LoVo (cell line): ENCODE measurements around the gene TSGA10IP.
A peak's percentile ranks its signal among the peaks of the same experiment; 100 is the strongest.
"Not testable (repeated sequence)": the region's sequence is repeated elsewhere in the genome, so short reads cannot be mapped to it uniquely, and the experiment has no call there.

Source experiments
- DNase-seq: peaks from one replicate; pipeline ENCODE4 v3.0.0-alpha.2; 2016; ENCODE audit warnings: low spot score

The TSGA10IP gene

DNA sequence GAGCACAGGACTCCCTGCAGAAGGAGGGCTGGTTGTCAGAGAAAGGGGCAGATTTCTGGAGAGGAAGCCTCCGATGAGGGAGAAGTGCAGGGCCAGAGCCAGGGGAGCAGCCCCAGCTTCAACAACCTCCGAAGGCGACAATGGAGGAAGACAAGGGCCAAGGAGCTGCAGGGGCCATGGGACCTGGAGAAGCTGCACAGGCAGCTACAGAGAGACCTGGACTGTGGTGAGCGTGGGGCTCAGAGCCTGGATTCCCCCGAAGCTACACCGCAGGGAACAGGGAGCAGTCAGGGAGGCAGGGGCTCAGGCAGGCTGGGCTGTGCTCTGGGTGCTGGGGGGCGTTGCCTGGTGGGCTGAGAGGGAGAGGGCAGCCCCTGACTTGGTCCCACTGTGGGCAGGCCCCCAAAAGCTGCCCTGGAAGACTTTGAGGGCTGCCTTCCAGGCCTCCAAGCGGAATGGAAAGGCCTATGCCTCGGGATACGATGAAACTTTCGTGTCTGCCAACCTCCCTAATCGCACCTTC, 2.4 kb downstream of the TSGA10IP start:
- no peak for DNase-seq

DNA sequence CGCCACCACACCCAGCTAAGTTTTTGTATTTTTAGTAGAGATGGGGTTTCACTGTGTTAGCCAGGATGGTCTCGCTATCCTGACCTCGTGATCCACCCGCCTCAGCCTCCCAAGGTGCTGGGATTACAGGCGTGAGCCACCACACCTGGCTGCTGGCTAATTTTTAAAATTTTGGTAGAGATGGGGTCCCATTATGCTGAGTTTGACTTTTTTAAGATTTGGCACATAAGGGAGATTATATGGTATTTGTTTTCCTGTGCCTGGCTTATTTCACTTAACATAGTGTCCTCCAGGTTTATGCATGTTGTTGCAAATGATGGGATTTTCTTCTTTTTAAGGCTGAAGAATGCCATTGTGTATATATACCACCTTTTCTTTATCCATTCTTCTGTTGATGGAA, 5.4 kb downstream of the TSGA10IP start:
- DNase-seq = not testable (repeated sequence)

DNA sequence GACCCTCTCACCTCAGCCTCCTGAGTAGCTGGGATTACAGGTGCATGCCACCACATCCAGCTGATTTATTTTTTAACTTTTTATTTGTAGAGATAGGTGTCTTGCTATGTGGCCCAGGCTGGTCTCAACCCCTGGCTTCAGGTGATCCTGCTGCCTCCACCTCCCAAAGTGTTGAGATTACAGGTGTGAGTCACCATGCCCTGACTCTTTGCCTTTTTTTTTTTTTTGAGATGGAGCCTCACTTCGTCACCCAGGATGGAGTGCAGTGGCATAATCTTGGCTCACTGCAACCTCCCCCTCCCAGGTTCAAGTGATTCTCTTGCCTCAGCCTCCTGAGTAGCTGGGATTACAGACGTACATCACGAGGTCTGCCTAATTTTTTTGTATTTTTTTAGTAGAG, 6.4 kb downstream of the TSGA10IP start:
- not testable (repeated sequence) for DNase-seq

DNA sequence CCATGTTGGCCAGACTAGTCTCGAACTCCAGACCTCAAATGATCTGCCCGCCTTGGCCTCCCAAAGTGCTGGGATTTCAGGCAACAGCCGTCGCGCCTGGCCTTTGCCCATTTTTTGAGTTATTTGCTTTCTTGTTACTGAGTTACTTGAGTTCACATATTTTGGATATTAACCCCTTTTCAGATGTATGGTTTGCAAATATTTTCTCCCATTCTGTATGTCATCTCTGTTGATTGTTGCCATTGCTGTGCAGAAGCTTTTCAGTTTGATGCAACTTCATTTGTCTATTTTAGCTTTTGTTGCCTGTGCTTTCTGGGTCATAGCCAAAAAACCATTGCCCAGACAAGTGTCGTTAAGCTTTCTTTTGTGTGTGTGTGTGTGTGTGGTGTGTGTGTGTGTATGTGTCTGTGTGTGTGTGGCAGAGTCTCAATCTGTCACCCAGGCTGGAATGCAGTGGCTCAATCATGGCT, 6.8 kb downstream of the TSGA10IP start:
- DNase-seq = no peak

DNA sequence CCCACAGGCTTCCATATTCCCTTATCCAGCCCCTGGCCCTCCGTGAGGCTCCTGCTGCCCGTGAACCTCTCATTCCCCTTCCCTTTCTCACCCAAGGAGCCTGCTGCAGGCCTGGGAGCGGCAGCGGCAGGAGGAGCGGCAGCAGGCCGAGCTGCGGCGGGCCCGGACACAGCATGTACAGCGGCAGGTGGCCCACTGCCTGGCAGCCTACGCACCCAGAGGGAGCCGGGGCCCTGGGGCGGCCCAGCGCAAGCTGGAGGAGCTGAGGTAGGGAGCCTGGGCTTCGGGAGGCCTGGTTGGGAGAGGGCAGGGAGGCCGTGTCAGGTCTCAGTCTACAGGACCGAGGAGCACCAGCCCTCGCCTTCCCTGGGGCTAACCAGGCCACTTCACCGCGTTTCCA, 8.2 kb downstream of the TSGA10IP start:
- DNase-seq = no peak

DNA sequence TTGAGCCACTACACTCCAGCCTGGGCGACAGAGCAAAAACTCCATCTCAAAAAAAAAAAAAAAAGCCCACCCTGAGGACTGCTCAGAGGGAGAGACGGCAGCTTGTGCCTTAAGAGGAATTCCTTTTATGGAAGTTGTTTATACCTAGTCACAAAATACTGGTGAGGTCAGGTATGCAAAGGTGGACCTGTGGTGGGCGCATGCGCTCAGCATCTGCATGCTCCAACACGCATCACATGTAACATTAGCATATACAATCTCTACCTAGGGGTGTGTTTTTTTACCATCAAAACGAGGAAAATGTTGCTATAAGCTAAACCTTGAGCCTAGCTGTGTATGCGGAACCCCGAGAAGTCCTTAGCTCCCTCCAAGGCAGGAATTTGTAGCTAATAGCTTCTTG, 9.5 kb downstream of the TSGA10IP start:
- DNase-seq = no peak

DNA sequence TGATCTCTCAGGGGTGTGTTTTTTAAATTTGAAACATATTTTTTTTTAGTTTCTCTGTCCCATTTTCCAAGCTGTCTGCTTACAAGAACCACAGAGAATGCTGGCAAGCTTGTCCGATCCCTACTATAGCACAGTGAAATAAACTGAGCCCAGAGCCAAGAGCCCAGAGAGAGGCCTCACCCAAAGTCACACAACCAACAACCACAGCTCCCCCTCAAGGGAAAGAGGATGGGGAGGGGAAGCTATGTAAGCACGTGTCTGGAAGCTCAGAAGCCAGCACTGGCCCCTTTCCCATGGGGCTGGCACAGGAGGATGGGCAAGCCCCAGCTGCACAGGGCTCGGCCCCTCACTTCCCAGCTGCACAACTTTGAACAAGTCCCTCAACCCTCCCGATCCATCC, 13.0 kb downstream of the TSGA10IP start:
- no peak for DNase-seq

DNA sequence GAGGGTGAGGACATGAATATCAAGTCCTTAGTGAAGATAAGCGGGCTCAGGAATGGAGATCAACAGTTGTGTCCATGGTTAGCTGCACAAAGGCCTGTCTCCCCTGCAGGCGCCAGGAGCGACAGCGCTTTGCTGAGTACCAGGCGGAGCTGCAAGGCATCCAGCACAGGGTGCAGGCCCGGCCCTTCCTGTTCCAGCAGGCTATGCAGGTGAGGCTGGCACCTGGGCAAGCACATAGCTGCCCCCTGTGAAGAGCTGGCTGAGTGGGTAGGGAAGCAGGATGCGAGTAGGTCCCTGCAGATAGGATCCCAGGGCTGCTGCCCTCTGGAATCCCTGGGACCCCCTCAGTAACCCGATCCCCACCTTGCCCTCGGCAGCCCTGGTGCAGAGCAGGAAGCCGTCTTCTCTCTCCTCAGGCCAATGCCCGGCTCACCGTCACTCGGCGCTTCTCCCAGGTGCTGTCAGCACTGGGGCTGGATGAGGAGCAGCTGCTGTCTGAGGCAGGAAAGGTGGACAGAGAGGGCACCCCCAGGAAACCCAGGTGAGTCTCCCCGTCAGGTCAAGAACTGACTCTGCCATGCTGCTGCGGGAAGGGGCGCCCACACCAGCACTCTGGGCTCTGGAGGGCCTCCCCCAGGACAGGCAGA, 13.6 kb downstream of the TSGA10IP start:
- no peak for DNase-seq

DNA sequence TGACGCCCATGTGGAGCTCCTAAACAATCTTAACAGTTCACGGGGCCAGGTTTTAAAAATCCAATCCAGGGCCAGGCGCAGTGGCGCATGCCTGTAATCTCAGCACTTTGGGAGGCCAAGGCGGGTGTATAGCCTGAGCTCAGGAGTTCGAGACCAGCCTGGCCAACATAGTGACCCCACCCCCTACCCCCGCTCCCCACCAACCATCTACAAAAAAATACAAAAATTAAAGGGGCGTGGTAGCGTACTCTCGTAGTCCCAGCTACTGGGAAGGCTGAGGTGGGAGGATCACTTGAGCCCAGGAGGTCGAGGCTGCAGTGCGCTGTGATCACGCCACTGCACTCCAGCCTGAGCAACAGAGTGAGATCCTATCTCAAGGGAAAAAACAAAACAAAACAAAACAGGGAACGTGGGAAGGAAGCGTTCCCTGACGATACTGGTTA, 15.6 kb downstream of the TSGA10IP start:
- DNase-seq = no peak

DNA sequence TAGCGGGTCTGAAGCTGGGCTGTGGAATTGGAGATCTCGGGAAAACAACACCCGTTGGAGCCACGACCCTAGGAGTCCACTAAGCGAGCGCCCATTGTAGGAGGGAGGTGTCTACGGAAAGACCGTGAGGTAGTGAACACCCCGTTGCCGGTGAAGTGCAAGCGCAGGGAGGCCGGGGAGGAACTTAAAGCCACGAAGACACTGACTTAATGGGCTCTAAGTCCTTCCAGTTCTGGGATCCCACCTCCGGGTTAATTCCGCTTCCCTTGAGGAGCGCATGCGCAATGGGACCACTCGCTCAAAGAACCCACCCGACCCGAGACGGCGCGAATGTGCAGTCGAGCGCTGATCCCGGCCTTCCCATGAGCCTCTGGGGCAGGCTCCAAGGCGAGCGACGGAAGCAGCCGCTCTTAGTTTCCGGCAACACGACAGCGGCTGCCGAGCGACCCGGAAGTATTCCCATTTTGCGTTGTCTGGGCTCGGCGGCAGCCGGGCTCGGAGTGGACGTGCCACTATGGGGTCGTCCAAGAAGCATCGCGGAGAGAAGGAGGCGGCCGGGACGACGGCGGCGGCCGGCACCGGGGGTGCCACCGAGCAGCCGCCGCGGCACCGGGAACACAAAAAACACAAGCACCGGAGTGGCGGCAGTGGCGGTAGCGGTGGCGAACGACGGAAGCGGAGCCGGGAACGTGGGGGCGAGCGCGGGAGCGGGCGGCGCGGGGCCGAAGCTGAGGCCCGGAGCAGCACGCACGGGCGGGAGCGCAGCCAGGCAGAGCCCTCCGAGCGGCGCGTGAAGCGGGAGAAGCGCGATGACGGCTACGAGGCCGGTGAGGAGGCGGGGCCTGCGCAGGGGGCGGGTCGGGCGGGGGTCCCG, 16.2 kb downstream of the TSGA10IP start, which contains the start of gene SART1:
TSS of gene SART1 (plus strand) at position 468 of the 874 bp plus-strand sequence. CDS start at position 515, 47 bp downstream.
- peak; percentile 99 for DNase-seq

DNA sequence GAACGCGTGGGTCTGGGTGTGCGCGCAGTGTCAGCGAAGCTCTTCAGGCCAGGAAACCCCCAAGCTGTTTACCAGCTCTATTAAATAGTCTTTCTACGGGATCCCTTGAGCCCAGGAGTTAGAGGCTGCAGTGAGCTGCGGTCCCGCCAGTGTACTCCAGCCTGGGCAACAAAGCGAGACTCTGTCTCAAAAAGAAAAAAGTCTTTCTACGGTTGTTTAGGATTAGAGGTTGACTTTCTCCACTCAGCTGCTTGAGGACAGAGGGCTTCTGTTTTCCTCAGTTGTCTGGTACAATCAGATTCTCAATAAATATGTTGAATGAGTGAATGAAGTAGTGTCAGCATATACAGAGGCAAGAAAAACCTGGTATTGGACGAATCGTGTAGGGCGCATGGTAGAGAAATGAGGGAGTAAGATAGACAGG, 16.9 kb downstream of the TSGA10IP start:
- no peak for DNase-seq

DNA sequence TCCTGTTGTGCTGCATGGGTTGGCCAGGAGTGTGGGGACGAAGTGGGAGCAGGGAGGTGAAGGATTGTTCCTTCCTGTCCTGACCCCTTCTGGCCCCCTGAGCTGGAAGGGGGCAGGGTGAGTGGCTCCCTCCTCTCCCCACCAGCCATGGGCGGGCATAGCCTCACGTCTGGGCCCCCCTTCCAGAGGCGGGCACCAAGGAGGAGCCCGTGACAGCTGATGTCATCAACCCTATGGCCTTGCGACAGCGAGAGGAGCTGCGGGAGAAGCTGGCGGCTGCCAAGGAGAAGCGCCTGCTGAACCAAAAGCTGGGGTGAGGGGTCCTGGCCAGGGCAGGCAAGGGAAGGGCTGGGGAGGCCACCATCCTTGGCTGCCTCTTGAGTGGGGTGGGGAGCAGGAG, 19.6 kb downstream of the TSGA10IP start:
- DNase-seq = no peak

DNA sequence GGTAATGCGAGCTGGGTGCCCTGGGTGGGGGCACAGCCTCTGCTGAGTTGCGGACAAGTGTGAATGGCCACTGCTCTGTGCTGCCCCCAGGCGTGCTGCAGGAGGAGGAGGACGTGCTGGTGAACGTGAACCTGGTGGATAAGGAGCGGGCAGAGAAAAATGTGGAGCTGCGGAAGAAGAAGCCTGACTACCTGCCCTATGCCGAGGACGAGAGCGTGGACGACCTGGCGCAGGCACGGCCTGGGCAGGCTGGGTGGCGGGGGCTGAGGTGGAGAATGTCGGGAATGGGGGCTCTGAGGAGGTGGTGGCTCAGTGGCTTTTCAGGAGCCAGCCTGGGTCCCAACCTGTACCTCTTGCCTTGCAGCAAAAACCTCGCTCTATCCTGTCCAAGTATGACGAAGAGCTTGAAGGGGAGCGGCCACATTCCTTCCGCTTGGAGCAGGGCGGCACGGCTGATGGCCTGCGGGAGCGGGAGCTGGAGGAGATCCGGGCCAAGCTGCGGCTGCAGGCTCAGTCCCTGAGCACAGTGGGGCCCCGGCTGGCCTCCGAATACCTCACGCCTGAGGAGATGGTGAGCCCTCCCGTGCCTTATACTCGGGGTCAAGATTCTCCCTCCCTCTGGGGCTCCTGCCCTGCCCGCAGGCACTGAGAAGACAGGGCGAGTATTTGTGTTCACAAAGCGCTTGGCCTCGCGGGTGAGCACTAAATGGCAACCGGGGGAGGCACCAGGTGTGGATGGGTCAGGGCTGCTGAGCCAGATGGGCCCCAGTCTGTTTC, 20.9 kb downstream of the TSGA10IP start:
- DNase-seq = no peak

DNA sequence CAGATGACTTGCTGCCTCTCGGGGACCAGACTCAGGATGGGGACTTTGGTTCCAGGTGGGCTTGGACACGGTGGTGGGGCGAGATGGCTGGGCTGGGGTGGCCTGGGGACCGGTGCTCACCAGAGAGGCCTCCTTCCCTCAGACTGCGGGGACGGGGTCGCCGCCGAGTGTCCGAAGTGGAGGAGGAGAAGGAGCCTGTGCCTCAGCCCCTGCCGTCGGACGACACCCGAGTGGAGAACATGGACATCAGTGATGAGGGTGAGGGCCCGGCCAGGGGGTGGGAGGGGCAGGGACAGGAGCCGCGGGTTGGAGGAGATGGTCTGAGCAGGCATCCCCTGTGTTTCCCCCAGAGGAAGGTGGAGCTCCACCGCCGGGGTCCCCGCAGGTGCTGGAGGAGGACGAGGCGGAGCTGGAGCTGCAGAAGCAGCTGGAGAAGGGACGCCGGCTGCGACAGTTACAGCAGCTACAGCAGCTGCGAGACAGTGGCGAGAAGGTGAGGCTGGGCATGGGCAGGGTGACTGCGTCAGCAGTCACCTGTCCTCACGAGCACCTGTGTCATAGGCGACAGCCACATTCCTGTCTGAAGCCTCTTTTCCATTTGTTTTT, 22.2 kb downstream of the TSGA10IP start:
- no peak for DNase-seq

DNA sequence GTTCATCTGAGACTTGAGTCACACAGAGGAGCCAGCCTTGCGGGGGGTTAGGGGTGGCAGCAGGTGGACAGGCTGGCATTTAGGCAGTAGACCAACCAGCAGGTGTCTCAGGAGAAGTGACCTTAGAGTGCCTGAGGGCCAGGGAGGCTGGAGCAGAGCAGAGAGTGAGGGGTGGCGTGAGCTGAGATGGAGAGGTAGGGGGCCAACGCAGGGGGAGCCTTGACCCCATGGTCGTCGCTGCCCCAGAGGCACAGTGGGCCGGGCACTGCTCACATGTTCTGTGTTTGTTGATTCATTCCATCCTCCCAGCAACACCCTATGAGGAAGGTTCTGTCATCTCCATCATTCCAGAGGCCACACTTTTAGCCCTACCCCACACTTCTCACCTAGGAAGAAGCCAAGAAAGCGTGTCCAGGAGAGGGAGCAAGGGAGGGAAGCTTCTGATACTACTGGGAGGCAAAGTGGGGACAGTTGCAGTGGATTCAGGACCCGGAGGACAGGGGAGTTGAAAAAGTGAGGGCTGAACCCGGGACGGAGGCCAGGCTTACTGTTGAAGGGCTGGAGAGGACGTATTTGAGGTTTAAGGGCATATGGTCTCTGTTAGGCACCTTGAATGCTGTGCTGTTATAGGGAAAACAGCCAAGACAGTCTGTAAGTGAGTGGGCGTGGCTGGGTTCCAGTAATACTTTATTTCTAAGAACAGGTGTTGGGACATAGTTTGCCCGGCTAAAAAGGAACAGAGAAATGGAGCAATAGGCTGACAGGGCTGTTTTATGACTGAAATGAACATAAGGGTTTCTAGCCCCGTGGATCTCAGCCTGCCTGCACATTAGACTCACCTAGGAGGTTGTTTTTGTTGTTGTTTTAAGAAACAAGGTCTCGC, 23.6 kb downstream of the TSGA10IP start:
- no peak for DNase-seq

DNA sequence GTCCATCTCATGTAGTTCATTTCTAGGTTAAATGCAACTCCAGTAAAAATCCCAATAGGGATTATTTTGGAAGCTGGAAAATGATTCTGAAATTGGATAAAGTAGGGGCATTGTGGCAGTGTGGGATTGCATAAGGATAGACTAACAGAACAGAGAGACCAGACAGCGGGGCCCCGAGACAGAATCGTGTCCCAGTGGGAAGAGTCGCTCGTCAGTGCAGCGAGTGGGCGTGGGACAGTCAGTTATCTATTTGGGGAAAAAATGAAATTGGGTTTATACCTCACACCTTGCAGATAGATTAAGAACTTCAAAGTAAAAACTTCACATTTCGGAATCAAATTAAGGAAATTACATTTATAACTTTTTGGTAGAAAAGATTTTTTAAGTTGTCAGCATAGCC, 26.8 kb downstream of the TSGA10IP start:
- DNase-seq = no peak

DNA sequence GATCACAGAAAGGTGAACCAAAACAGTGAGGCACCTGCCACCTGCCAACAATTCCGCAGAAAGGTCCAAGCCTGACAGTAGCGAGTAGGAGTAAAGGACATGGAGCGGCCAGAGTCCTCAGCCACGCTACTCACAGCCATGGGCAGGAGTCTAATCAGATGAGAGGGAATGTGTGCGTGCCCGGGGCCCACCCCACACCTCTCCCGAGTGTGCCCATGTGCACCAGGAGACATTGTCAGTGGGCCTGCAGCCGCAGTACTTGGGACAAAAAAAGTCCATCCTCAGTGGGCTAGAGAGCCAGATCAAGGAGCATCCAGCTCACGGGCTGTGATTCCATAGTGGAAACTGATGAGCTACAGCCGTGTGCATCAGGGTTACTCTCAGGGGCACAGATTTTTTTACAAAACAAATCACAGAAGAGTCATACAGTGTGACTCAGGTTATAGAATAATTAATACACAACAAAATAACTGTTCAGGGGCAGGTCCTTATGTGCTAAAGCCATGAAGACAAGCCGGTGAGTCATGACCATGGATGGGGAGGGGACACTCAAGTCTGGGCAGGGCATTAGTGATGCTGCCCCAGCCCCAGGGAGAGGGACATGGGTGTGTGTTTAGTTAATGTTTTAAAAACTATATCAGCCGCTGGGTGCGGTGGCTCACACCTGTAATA, 28.3 kb downstream of the TSGA10IP start:
- no peak for DNase-seq

DNA sequence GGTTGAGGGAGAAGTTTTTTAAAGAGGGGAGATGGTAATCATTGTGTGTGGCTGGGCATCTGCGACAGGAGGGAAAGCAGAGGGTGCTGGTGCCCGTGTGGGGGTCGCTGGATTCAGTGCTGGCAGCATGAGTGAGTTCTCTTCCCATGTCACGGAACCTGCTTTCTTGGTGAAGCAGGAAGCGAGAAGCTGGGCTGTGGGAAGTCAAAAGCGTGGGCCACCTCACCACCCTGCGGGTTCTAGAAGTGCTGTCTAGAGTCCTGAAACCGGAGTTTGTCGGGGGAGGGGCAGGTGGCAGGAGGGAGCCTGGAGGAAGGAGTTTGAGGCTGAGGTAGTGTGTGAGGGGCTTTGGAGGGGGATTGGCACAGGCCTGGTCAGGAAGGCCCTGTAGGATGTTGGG, 30.5 kb downstream of the TSGA10IP start:
- DNase-seq = no peak

DNA sequence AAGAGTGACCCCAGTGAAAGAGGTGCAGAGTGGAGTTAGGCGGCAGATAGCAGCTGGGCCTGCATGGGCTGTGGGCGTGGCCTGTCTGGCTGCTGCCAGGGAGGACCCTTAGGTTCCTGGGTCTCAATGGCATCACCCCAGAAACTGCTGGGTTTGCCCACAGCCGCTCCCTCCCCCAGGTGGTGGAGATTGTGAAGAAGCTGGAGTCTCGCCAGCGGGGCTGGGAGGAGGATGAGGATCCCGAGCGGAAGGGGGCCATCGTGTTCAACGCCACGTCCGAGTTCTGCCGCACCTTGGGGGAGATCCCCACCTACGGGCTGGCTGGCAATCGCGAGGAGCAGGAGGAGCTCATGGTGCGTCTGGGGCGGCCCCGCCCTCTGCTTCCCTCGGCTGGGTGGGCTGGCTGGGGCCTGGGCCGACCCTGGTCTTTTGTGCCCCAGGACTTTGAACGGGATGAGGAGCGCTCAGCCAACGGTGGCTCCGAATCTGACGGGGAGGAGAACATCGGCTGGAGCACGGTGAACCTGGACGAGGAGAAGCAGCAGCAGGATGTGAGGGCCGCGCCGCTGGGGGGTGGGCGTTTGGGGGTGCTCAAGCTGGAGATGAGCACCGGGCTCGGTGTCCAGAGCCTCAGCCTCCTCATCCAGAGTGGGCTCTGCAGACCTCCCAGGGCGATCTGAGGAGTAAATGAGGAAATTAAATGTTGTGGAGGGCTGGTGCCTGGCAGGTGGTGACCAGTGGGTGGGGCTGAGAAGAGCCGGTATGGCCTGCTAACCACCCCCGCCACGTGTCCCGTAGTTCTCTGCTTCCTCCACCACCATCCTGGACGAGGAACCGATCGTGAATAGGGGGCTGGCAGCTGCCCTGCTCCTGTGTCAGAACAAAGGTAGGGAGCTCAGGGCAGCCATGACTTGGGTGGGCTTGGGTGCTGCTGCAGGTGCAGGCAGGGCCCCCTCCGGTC, 31.2 kb downstream of the TSGA10IP start:
- DNase-seq = no peak
